Activated CD4-positive, alpha-beta T cell treated with anti-CD3 and anti-CD28 coated beads, Interleukin-2, amount 50 U/mL, for 1 hour (primary cell): ENCODE measurements around the gene ACAT2.
"Not testable (repeated sequence)": the region's sequence is repeated elsewhere in the genome, so short reads cannot be mapped to it uniquely, and the experiment has no call there.

Experiments
- DNase-seq: peaks from one replicate; pipeline ENCODE4 v3.0.0-alpha.2; 2020

Gene ACAT2

GRCh38 chr6:159777240-159777904 is 15.5 kb downstream of the ACAT2 start:
- no peak for DNase-seq

DNA sequence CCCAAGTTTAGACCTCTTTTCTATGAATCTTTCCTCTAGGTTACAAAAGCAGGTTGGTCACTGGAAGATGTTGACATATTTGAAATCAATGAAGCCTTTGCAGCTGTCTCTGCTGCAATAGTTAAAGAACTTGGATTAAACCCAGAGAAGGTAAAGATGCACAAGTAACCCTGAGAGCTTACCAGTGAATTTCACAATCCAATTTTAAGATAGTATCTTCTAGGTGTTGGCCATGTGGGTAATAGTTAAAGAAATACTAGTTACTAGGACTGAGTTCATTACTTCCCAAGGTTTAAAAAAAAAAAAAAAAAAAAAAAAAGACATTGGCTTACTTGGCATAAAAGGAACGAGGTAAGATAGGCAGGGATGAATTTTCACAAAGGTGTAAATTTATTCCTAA is 16.3 kb downstream of the ACAT2 start:
- no peak for DNase-seq

GRCh38 chr6:159778542-159779103 is 16.8 kb downstream of the ACAT2 start:
- no peak for DNase-seq

- no peak for DNase-seq
These were observed 26.4 kb downstream of the ACAT2 start for GRCh38 chr6:159788276-159788675.

DNA sequence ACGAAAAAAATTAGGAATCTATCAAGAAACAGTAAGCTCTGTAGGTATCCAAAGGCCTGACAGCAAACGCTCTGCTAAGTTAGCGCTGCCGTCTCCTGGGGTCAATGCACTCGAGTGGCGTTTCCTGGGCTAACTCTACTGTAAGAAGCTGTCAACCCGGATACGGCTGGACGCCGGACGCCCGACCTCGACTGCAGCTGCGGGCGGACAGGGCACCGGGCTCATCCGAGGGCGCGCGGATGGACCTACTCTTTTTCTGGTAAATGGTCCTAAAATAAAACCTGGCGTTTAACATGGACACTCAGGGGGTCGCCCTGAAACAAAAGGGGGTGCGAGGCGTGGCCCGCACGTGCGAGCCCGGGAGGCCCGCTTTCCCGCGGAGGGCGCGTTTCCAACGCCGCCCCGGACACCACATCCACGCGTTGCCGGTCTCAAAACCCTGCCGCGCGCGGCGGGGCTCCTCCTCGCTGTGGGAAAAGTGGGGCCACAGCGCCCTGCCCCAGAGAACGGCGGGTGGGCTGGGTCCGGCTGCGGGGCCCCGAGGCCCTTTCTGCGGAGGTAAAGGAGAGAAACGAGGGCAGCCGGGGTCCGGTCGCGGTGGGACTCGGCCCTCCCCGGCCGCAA is 27.0 kb downstream of the ACAT2 start:
- peak; percentile 20 for DNase-seq

GRCh38 chr6:159789377-159790148 is 27.7 kb downstream of the ACAT2 start, which contains the start of gene TCP1:
Gene TCP1, minus strand, starts transcription at chr6:159789602. Its CDS starts 134 bp downstream, at chr6:159789468.
- DNase-seq = peak; percentile 99

GRCh38 chr6:159790149-159790955 is 28.5 kb downstream of the ACAT2 start, which contains the start of gene MRPL18:
Gene MRPL18, plus strand, starts transcription at chr6:159790467. Its CDS starts 121 bp downstream, at chr6:159790588.
- peak; percentile 81 for DNase-seq

- peak; percentile 4 for DNase-seq
These were observed 29.2 kb downstream of the ACAT2 start for GRCh38 chr6:159790956-159791598.

GRCh38 chr6:159794976-159795375 is 33.1 kb downstream of the ACAT2 start:
- DNase-seq = not testable (repeated sequence)

DNA sequence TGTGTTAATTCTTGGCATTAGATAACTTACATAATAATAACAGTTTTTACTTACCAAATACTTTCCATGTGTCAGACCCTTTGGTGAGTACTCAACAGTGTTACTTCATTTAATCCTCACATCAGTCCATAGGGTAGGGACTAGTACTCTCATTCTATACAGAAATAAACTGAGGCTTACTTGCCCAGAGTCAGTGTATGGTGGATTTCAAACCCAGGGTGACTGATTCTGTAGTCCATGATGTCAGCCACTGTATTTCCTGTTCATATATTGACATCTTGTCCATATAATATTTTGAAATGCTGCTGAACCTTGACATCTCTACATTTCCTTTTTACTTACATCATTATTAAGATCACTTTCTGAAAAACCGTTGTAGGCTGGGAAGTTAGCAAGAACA is 35.7 kb downstream of the ACAT2 start:
- no peak for DNase-seq

DNA sequence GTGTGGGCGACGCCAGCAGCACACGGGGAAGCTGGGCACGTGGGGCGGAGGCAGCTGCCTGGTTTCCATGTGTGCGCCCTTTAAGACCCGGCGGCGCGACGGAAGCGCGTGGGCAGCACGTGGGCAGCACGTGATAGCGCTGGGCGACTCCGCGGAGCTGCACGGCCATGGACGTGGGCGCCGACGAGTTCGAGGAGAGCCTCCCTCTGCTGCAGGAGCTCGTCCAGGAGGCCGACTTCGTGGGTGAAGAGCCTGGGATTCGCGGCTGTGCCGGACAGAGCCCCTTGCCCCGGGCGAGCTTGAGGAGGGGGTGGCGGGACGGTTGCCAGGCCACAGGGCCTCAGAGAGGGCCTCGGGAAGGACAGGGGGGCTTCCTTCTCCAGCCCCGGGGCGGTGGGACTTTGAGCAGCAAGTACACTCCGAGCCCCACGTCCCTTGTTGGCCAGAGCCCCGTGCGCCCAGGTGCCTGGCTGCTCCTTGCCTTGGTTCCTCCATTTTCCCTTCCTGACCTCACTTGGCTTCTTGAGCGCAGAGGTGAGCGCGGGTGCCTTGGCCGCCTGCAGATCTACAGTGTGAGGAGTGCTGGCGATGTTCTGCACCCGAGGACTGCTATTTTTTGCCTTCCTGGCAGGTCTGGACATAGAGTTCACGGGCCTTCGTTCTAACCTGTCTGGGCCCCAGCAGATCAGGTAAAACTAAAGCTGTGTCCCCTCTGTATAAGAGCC is 38.5 kb downstream of the ACAT2 start, which contains the start of gene PNLDC1:
Gene PNLDC1, plus strand, starts transcription at position 136 of the 725 bp plus-strand sequence. Its CDS starts 32 bp downstream, at position 168.
- no peak for DNase-seq

- no peak for DNase-seq
These were observed 40.1 kb downstream of the ACAT2 start for GRCh38 chr6:159801935-159802334.

- DNase-seq = no peak
These were observed 42.7 kb downstream of the ACAT2 start for GRCh38 chr6:159804504-159804903.

DNA sequence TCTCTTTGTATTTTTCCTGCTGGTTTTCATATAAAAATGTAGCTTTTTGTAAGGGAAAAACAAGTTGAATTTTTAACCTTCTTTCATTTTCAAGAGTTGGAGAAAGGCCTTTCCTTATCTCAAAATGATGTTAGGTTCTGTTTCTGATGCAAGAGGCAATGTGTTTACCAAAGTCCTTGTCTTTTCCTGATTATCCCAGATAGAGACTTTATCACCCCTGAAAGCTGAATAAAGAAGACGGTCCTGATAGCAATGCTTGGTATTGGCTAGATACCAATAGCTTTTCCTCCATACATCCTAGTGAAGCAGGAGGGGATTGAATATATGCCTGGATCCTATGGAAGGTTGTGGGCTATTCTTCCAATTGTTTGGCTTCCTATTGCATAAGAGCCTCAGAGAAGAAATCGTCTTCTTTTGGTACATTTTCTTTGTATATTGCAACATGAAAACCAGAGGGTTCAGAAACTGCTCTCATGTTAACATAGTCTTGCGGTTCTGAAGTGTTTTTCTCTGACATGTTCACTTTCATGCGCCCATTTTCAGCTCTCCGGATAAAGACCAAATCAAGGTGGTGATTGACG is 43.7 kb downstream of the ACAT2 start:
- DNase-seq = no peak

DNA sequence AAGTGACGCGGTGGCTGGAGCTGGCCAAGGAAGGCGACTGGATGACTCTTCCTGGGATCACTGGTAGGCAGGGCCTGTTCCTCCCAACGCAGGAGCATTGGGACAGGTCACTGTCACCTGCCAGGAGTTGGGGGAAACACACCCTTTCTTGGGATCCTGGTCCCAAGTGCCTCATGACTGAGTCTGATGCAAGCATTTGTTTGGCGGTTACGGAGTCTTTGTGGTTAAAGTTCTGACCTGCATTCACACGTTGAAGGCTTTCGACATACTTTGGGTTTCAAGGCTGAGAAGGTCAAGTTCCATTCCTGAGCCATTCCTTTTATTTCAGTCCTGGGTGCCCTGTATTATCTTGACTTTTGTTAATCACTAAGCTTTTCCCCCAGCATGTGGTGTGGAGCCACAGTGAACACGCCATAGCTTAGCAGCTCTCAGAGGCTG is 44.2 kb downstream of the ACAT2 start:
- DNase-seq = no peak

- DNase-seq = no peak
These were observed 45.5 kb downstream of the ACAT2 start for GRCh38 chr6:159807150-159807858.

GRCh38 chr6:159808647-159809046 is 46.8 kb downstream of the ACAT2 start:
- DNase-seq = no peak

DNA sequence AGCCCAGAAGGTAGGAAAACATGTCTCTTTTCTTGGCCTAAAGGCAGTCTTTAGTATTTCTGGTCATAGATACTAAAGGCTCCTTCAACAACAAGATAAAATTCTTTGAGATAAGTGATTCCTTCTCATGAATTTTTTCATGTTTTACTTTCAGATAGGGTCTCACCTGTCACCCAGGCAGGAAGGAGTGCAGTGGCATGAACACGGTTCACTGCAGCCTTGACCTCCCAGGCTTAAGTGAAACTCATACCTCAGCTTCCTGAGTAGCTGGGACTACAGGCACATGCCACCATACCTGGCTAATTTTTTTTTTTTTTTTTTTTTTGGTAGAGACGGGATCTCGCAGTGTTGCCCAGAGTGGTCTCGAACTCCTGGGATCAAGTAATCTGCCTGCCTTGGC is 47.3 kb downstream of the ACAT2 start:
- no peak for DNase-seq

- no peak for DNase-seq
These were observed 51.9 kb downstream of the ACAT2 start for GRCh38 chr6:159813781-159814180.

DNA sequence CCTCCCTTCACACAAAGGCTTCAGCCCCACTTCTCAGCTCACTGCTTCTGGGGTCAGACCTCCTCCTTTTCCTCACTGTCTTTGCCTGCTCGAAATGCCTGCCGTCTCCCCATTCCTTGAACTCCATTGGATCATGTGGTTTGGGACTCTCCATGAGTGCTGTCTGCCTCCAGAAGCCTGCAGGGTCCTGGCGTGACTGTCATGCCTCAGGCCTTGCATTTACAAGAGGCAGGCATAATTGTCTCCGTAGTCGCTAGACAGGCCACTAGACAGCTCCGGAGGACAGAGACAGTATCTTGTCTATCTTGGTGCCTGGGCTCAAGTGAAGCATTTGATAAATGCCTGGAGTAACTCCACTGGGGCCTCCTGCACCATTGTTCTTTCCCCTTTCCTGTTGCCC is 53.6 kb downstream of the ACAT2 start:
- no peak for DNase-seq
